IPS DF 6.9 (cell line): ENCODE results near the gene IRAK3.

Experiments
- DNase-seq: peaks from one replicate; pipeline ENCODE4 v3.0.0-alpha.2; 2013; ENCODE audit warnings: low read depth, low spot score
- H3K27ac ChIP-seq: one replicate; pipeline ENCODE4 v1.5.1; 2013; ENCODE audit warnings: low read length, control low read depth
- H3K27me3 ChIP-seq: 2 replicates; pipeline ENCODE4 v1.6.1; 2013; ENCODE audit warnings: mild to moderate bottlenecking, low read length; ENCODE audit not compliant: control insufficient read depth, insufficient read depth
- H3K36me3 ChIP-seq: 2 replicates; pipeline ENCODE4 v1.6.1; 2013; ENCODE audit warnings: low read length; ENCODE audit not compliant: control insufficient read depth, insufficient read depth
- H3K4me1 ChIP-seq: 2 replicates; pipeline ENCODE4 v1.6.1; 2013; ENCODE audit warnings: low read length; ENCODE audit not compliant: control insufficient read depth, insufficient read depth
- H3K4me3 ChIP-seq: 2 replicates; pipeline ENCODE4 v1.5.1; 2013; ENCODE audit warnings: mild to moderate bottlenecking, low read length
- H3K9me3 ChIP-seq: 2 replicates; pipeline ENCODE4 v1.6.1; 2013; ENCODE audit warnings: low read length, inconsistent platforms; ENCODE audit not compliant: control insufficient read depth, insufficient read depth
- WGBS: extraction: QIAGEN DNeasy Blood & Tissue Kit; methylation state at CpG from one replicate; pipeline ENCODE4 v1.1.7; 2013; ENCODE audit warnings: mixed read lengths, missing lambda C conversion rate; ENCODE audit not compliant: insufficient read length, insufficient coverage; 5-methylcytosine and 5-hydroxymethylcytosine counted together

IRAK3 gene

GRCh38 chr12:66188584-66189485 is at the start of gene IRAK3:
IRAK3 (plus strand) TSS chr12:66189214; CDS start chr12:66189300, 86 bp downstream.
- Histone ChIP-seq H3K36me3 (no peaks in the 10 kb centered on the region), H3K27ac (no peak within 1 kb of the TSS), H3K4me3 (peak within 1 kb of the TSS; percentile 73), H3K4me1 (peaks cover 2% of the 10 kb centered on the region; the same call in 1 of the 2 replicates), H3K9me3 (no peaks in the 10 kb centered on the region), H3K27me3 (peaks cover 14% of the 10 kb centered on the region)
- DNase-seq = peak; percentile 9
- no CpG with 5 or more reads among the region's 82 CpGs for WGBS

- no peaks in the 10 kb centered on the region for H3K9me3 ChIP-seq
- no CpG with 5 or more reads among the region's 2 CpGs for WGBS
- H3K4me3 ChIP-seq = no peak overlapping the region
- no peaks in the 10 kb centered on the region; the same call in 1 of the 2 replicates for H3K27me3 ChIP-seq
- no peaks in the 10 kb centered on the region for H3K4me1 ChIP-seq
- no peak overlapping the region for H3K27ac ChIP-seq
- DNase-seq = no peak
- H3K36me3 ChIP-seq = no peaks in the 10 kb centered on the region
Measured at GRCh38 chr12:66139328-66139727, 49.7 kb upstream of the IRAK3 start.

- Histone ChIP-seq H3K27me3 (no peaks in the 10 kb centered on the region; the same call in 1 of the 2 replicates), H3K4me1 (no peaks in the 10 kb centered on the region), H3K27ac (no peak overlapping the region), H3K36me3 (no peaks in the 10 kb centered on the region), H3K9me3 (no peaks in the 10 kb centered on the region), H3K4me3 (no peak overlapping the region)
- no peak for DNase-seq
Measured at GRCh38 chr12:66140731-66141130, 48.3 kb upstream of the IRAK3 start.

- no peak for DNase-seq
- H3K36me3 ChIP-seq = no peaks in the 10 kb centered on the region
- H3K27me3 ChIP-seq = no peaks in the 10 kb centered on the region; the same call in 1 of the 2 replicates
- H3K4me1 ChIP-seq = no peaks in the 10 kb centered on the region
- no peaks in the 10 kb centered on the region for H3K9me3 ChIP-seq
- no CpG with 5 or more reads among the region's 2 CpGs for WGBS
- H3K4me3 ChIP-seq = no peak overlapping the region
- no peak overlapping the region for H3K27ac ChIP-seq
Measured at GRCh38 chr12:66141299-66141698, 47.7 kb upstream of the IRAK3 start.

GRCh38 chr12:66142826-66143225 is 46.2 kb upstream of the IRAK3 start:
- no peaks in the 10 kb centered on the region for H3K9me3 ChIP-seq
- no peaks in the 10 kb centered on the region; the same call in 1 of the 2 replicates for H3K27me3 ChIP-seq
- no peak overlapping the region for H3K4me3 ChIP-seq
- H3K27ac ChIP-seq = no peak overlapping the region
- no peaks in the 10 kb centered on the region for H3K4me1 ChIP-seq
- DNase-seq = no peak
- H3K36me3 ChIP-seq = no peaks in the 10 kb centered on the region

GRCh38 chr12:66143868-66144267 is 45.1 kb upstream of the IRAK3 start:
- no peak for DNase-seq
- H3K9me3 ChIP-seq = no peaks in the 10 kb centered on the region
- H3K27me3 ChIP-seq = no peaks in the 10 kb centered on the region; the same call in 1 of the 2 replicates
- no peaks in the 10 kb centered on the region for H3K36me3 ChIP-seq
- H3K27ac ChIP-seq = no peak overlapping the region
- H3K4me1 ChIP-seq = no peaks in the 10 kb centered on the region
- no CpG with 5 or more reads among the region's 1 CpG for WGBS
- H3K4me3 ChIP-seq = no peak overlapping the region

- Histone ChIP-seq H3K9me3 (no peaks in the 10 kb centered on the region), H3K27ac (no peak overlapping the region), H3K4me1 (no peaks in the 10 kb centered on the region), H3K27me3 (no peaks in the 10 kb centered on the region; the same call in 1 of the 2 replicates), H3K4me3 (no peak overlapping the region), H3K36me3 (no peaks in the 10 kb centered on the region)
- DNase-seq = peak; percentile 20
- no CpG with 5 or more reads among the region's 7 CpGs for WGBS
Measured at GRCh38 chr12:66144791-66145754, 43.9 kb upstream of the IRAK3 start.

GRCh38 chr12:66149702-66150398 is 39.2 kb upstream of the IRAK3 start:
- Histone ChIP-seq H3K27ac (no peak overlapping the region), H3K9me3 (no peaks in the 10 kb centered on the region), H3K4me3 (no peak overlapping the region), H3K36me3 (no peaks in the 10 kb centered on the region), H3K27me3 (no peaks in the 10 kb centered on the region), H3K4me1 (no peaks in the 10 kb centered on the region)
- DNase-seq = no peak
- no CpG with 5 or more reads among the region's 5 CpGs for WGBS

- Histone ChIP-seq H3K4me1 (no peaks in the 10 kb centered on the region), H3K4me3 (no peak overlapping the region), H3K9me3 (no peaks in the 10 kb centered on the region), H3K36me3 (no peaks in the 10 kb centered on the region), H3K27me3 (no peaks in the 10 kb centered on the region), H3K27ac (no peak overlapping the region)
- no peak for DNase-seq
- WGBS = no CpG with 5 or more reads among the region's 1 CpG
Measured at GRCh38 chr12:66152732-66153131, 36.3 kb upstream of the IRAK3 start.

- Histone ChIP-seq H3K4me1 (no peaks in the 10 kb centered on the region), H3K27ac (no peak overlapping the region), H3K27me3 (no peaks in the 10 kb centered on the region), H3K36me3 (no peaks in the 10 kb centered on the region), H3K4me3 (no peak overlapping the region), H3K9me3 (no peaks in the 10 kb centered on the region)
- no peak for DNase-seq
Measured at GRCh38 chr12:66154776-66155175, 34.2 kb upstream of the IRAK3 start.
